HEK293 (cell line): ENCODE results near the gene SPACA6.

Experiments used
- GLI2 ChIP-seq: fragments of 450-650 bp; formaldehyde crosslinking; IDR thresholded peaks from 2 replicates; pipeline ENCODE4; 2017; ENCODE audit warnings: missing biosample characterization, missing genetic modification characterization, low read depth, borderline replicate concordance
- GLIS2 ChIP-seq: fragments of 450-650 bp; formaldehyde crosslinking; IDR thresholded peaks from 2 replicates; pipeline ENCODE4 v1.5.1; 2016; ENCODE audit warnings: missing biosample characterization, missing genetic modification characterization
- KLF8 ChIP-seq: fragments of 450-650 bp; formaldehyde crosslinking; IDR thresholded peaks from 2 replicates; pipeline ENCODE4 v1.5.1; 2016; ENCODE audit warnings: missing biosample characterization, missing genetic modification characterization
- MYNN ChIP-seq: fragments of 450-650 bp; formaldehyde crosslinking; IDR thresholded peaks from 2 replicates; pipeline ENCODE4 v1.5.1; 2016; ENCODE audit warnings: missing biosample characterization, missing genetic modification characterization, borderline replicate concordance
- RBAK ChIP-seq: fragments of 450-650 bp; formaldehyde crosslinking; IDR thresholded peaks from 2 replicates; pipeline ENCODE4 v1.5.1; 2016; ENCODE audit warnings: missing biosample characterization, missing genetic modification characterization
- SP2 ChIP-seq: fragments of 450-650 bp; formaldehyde crosslinking; IDR thresholded peaks from 2 replicates; pipeline ENCODE4 v1.5.1; 2016; ENCODE audit warnings: missing biosample characterization, missing genetic modification characterization
- SP3 ChIP-seq: fragments of 450-650 bp; formaldehyde crosslinking; IDR thresholded peaks from 2 replicates; pipeline ENCODE4 v1.5.1; 2016; ENCODE audit warnings: missing biosample characterization, missing genetic modification characterization
- TCF7L2 ChIP-seq: IDR thresholded peaks from 2 replicates; pipeline ENCODE4 v1.6.1; 2011; ENCODE audit warnings: low read depth, mild to moderate bottlenecking, inconsistent platforms, low read length, moderate library complexity, borderline replicate concordance
- YY2 ChIP-seq: fragments of 450-650 bp; formaldehyde crosslinking; IDR thresholded peaks from 2 replicates; pipeline ENCODE4 v1.5.1; 2016; ENCODE audit warnings: missing biosample characterization, missing genetic modification characterization
- ZBTB7A ChIP-seq: fragments of 450-650 bp; formaldehyde crosslinking; IDR thresholded peaks from 2 replicates; pipeline ENCODE4 v1.5.1; 2016; ENCODE audit warnings: low read depth, missing biosample characterization, missing genetic modification characterization
- ZFP3 ChIP-seq: fragments of 450-650 bp; formaldehyde crosslinking; IDR thresholded peaks from 2 replicates; pipeline ENCODE4 v1.5.1; 2016; ENCODE audit warnings: low read depth, missing biosample characterization, missing genetic modification characterization
- ZFP41 ChIP-seq: fragments of 450-650 bp; formaldehyde crosslinking; IDR thresholded peaks from 2 replicates; pipeline ENCODE4 v1.5.1; 2016; ENCODE audit warnings: missing biosample characterization, missing genetic modification characterization, borderline replicate concordance
- ZNF114 ChIP-seq: fragments of 450-650 bp; formaldehyde crosslinking; IDR thresholded peaks from 2 replicates; pipeline ENCODE4 v1.5.0; 2017; ENCODE audit warnings: missing biosample characterization, missing genetic modification characterization
- ZNF146 ChIP-seq: fragments of 450-650 bp; formaldehyde crosslinking; IDR thresholded peaks from 2 replicates; pipeline ENCODE4 v1.5.1; 2016; ENCODE audit warnings: missing biosample characterization, missing genetic modification characterization
- ZNF157 ChIP-seq: fragments of 450-650 bp; formaldehyde crosslinking; IDR thresholded peaks from 2 replicates; pipeline ENCODE4 v1.5.1; 2016; ENCODE audit warnings: missing biosample characterization, missing genetic modification characterization
- ZNF223 ChIP-seq: fragments of 450-650 bp; formaldehyde crosslinking; IDR thresholded peaks from 2 replicates; pipeline ENCODE4 v1.5.1; 2016; ENCODE audit warnings: missing biosample characterization, missing genetic modification characterization
- ZNF274 ChIP-seq, 2 experiments: fragments of 200-500 bp in 1 of 2; fragments of 450-650 bp in 1 of 2; sonication (Bioruptor generic) in 1 of 2; formaldehyde crosslinking in 1 of 2; IDR thresholded peaks; 2 replicates each; pipeline versions ENCODE4 v1.5.1 to v1.6.1; 2014 to 2016; ENCODE audit warnings: borderline replicate concordance in 1 of 2, inconsistent platforms in 1 of 2, low read length in 1 of 2, missing biosample characterization in 1 of 2, missing genetic modification characterization in 1 of 2
- ZNF362 ChIP-seq: fragments of 450-650 bp; formaldehyde crosslinking; IDR thresholded peaks from 2 replicates; pipeline ENCODE4 v1.5.1; 2016; ENCODE audit warnings: missing biosample characterization, missing genetic modification characterization
- ZNF391 ChIP-seq: fragments of 450-650 bp; formaldehyde crosslinking; IDR thresholded peaks from 2 replicates; pipeline ENCODE4 v1.5.1; 2016; ENCODE audit warnings: low read depth, missing biosample characterization, missing genetic modification characterization, borderline replicate concordance
- ZNF510 ChIP-seq: fragments of 450-650 bp; formaldehyde crosslinking; IDR thresholded peaks from 2 replicates; pipeline ENCODE4 v1.5.1; 2018; ENCODE audit warnings: mild to moderate bottlenecking, missing genetic modification characterization, missing biosample characterization; ENCODE audit not compliant: insufficient replicate concordance
- ZNF514 ChIP-seq: fragments of 450-650 bp; formaldehyde crosslinking; IDR thresholded peaks from 2 replicates; pipeline ENCODE4 v1.5.1; 2016; ENCODE audit warnings: missing biosample characterization, missing genetic modification characterization
- ZNF558 ChIP-seq: fragments of 450-650 bp; formaldehyde crosslinking; IDR thresholded peaks from 2 replicates; pipeline ENCODE4 v1.5.1; 2016; ENCODE audit warnings: missing biosample characterization, missing genetic modification characterization
- ZNF560 ChIP-seq: fragments of 450-650 bp; formaldehyde crosslinking; IDR thresholded peaks from 2 replicates; pipeline ENCODE4 v1.5.1; 2017; ENCODE audit warnings: missing biosample characterization, missing genetic modification characterization, borderline replicate concordance
- ZNF571 ChIP-seq: fragments of 450-650 bp; formaldehyde crosslinking; IDR thresholded peaks from 2 replicates; pipeline ENCODE4 v1.5.0; 2017; ENCODE audit warnings: missing biosample characterization, missing genetic modification characterization
- ZNF600 ChIP-seq: fragments of 450-650 bp; formaldehyde crosslinking; IDR thresholded peaks from 2 replicates; pipeline ENCODE4 v1.5.1; 2016; ENCODE audit warnings: missing biosample characterization, missing genetic modification characterization
- ZNF623 ChIP-seq: fragments of 450-650 bp; formaldehyde crosslinking; IDR thresholded peaks from 2 replicates; pipeline ENCODE4 v1.5.1; 2016; ENCODE audit warnings: missing biosample characterization, missing genetic modification characterization
- ZNF629 ChIP-seq: fragments of 450-650 bp; formaldehyde crosslinking; IDR thresholded peaks from 2 replicates; pipeline ENCODE4 v1.5.1; 2017; ENCODE audit warnings: missing biosample characterization, missing genetic modification characterization
- ZNF707 ChIP-seq: fragments of 450-650 bp; formaldehyde crosslinking; IDR thresholded peaks from 2 replicates; pipeline ENCODE4 v1.5.1; 2016; ENCODE audit warnings: missing biosample characterization, missing genetic modification characterization
- ZNF747 ChIP-seq: fragments of 450-650 bp; formaldehyde crosslinking; IDR thresholded peaks from 2 replicates; pipeline ENCODE4 v1.5.1; 2016; ENCODE audit warnings: missing biosample characterization, missing genetic modification characterization
- TF ChIP-seq, protein P1 (sequence below): fragments of 450-650 bp; formaldehyde crosslinking; IDR thresholded peaks from 2 replicates; pipeline ENCODE4 v1.5.1; 2017; ENCODE audit warnings: missing biosample characterization, missing genetic modification characterization
- TF ChIP-seq, protein P2 (sequence below): fragments of 450-650 bp; formaldehyde crosslinking; IDR thresholded peaks from 2 replicates; pipeline ENCODE4 v1.5.1; 2017; ENCODE audit warnings: missing biosample characterization, missing genetic modification characterization
- TF ChIP-seq, protein P3 (sequence below): fragments of 450-650 bp; formaldehyde crosslinking; IDR thresholded peaks from 2 replicates; pipeline ENCODE4 v1.5.1; 2016; ENCODE audit warnings: missing biosample characterization, missing genetic modification characterization
- TF ChIP-seq, protein P4 (sequence below): fragments of 450-650 bp; formaldehyde crosslinking; IDR thresholded peaks from 2 replicates; pipeline ENCODE4 v1.5.1; 2016; ENCODE audit warnings: missing biosample characterization, missing genetic modification characterization

The SPACA6 gene

DNA sequence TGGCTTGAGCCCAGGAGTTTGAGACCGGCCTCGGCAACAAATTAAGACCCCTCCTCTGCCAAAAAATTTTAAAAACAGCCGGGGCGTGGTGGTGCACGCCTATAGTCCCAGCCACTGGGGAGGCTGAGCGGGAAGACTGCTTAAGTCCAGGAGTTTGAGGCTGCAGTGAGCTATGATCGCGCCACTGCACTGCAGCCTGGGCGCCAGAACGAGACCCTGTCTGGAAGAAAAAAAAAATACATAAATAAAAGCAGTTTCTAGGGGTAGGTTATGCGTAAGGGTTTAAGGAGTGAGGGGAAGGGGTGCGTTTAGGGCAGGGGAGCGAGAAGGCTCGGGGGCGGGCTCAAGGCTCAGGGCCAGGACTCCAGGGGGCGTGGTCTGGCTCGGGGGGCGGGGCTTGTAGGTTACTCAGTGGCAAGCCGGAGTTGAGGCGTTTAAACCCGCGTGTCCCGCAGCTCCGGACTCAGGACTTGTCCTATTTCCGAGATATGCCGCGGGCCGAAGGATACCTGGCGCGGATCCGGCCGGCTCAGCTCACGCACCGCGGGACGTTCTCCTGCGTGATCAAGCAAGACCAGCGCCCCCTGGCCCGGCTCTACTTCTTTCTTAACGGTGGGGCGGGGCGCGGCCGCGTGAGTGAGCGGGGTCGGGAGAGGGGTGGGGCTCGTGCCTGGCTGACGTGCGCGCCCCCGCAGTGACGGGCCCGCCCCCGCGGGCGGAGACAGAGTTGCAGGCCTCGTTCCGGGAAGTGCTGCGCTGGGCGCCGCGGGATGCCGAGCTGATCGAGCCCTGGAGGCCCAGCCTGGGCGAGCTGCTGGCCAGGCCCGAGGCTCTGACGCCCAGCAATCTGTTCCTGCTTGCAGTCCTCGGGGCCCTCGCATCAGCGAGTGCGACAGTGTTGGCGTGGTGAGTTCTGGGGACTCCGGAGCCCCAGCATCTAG, 10.7 kb downstream of the SPACA6 start (continued):
- TF ChIP-seq GLI2 (tag by site-specific recombination): no peak
- TF ChIP-seq SP3 (tag by site-specific recombination): peak; percentile 81
- no peak for TF ChIP-seq YY2 (tag by site-specific recombination)
- TF ChIP-seq SP2: peak; percentile 62; the same call in 1 of the 2 replicates
- no peak for TF ChIP-seq ZFP3 (tag by site-specific recombination)
- TF ChIP-seq ZNF223 (tag by site-specific recombination): no peak
- TF ChIP-seq ZBTB7A: no peak
- TF ChIP-seq GLIS2 (tag by site-specific recombination): peak; percentile 71
- no peak for TF ChIP-seq ZNF274 (IDR thresholded peaks at IDR 0.05; ENCODE audit: low read length)
- TF ChIP-seq ZNF274 (tag by site-specific recombination; IDR thresholded peaks at IDR 0.05; ENCODE audit: borderline replicate concordance): no peak
- no peak for TF ChIP-seq MYNN
- no peak for TF ChIP-seq ZNF514 (tag by site-specific recombination)
- TF ChIP-seq ZNF157 (tag by site-specific recombination): no peak
- TF ChIP-seq ZNF629 (tag by site-specific recombination): no peak
- TF ChIP-seq, protein P1, sequence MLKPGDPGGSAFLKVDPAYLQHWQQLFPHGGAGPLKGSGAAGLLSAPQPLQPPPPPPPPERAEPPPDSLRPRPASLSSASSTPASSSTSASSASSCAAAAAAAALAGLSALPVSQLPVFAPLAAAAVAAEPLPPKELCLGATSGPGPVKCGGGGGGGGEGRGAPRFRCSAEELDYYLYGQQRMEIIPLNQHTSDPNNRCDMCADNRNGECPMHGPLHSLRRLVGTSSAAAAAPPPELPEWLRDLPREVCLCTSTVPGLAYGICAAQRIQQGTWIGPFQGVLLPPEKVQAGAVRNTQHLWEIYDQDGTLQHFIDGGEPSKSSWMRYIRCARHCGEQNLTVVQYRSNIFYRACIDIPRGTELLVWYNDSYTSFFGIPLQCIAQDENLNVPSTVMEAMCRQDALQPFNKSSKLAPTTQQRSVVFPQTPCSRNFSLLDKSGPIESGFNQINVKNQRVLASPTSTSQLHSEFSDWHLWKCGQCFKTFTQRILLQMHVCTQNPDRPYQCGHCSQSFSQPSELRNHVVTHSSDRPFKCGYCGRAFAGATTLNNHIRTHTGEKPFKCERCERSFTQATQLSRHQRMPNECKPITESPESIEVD (tag by site-specific recombination): no peak
- TF ChIP-seq, protein P2, sequence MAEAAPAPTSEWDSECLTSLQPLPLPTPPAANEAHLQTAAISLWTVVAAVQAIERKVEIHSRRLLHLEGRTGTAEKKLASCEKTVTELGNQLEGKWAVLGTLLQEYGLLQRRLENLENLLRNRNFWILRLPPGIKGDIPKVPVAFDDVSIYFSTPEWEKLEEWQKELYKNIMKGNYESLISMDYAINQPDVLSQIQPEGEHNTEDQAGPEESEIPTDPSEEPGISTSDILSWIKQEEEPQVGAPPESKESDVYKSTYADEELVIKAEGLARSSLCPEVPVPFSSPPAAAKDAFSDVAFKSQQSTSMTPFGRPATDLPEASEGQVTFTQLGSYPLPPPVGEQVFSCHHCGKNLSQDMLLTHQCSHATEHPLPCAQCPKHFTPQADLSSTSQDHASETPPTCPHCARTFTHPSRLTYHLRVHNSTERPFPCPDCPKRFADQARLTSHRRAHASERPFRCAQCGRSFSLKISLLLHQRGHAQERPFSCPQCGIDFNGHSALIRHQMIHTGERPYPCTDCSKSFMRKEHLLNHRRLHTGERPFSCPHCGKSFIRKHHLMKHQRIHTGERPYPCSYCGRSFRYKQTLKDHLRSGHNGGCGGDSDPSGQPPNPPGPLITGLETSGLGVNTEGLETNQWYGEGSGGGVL (tag by site-specific recombination): no peak
- no peak for TF ChIP-seq ZNF560 (tag by site-specific recombination)
- TF ChIP-seq ZNF510: no peak
- TF ChIP-seq KLF8 (tag by site-specific recombination): peak; percentile 76; the same call in 1 of the 2 replicates
- TF ChIP-seq ZNF600: no peak
- TF ChIP-seq, protein P3, sequence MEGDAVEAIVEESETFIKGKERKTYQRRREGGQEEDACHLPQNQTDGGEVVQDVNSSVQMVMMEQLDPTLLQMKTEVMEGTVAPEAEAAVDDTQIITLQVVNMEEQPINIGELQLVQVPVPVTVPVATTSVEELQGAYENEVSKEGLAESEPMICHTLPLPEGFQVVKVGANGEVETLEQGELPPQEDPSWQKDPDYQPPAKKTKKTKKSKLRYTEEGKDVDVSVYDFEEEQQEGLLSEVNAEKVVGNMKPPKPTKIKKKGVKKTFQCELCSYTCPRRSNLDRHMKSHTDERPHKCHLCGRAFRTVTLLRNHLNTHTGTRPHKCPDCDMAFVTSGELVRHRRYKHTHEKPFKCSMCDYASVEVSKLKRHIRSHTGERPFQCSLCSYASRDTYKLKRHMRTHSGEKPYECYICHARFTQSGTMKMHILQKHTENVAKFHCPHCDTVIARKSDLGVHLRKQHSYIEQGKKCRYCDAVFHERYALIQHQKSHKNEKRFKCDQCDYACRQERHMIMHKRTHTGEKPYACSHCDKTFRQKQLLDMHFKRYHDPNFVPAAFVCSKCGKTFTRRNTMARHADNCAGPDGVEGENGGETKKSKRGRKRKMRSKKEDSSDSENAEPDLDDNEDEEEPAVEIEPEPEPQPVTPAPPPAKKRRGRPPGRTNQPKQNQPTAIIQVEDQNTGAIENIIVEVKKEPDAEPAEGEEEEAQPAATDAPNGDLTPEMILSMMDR: peak; percentile 86
- TF ChIP-seq ZNF623 (tag by site-specific recombination): no peak
- no peak for TF ChIP-seq ZNF362 (tag by site-specific recombination)
- no peak for TF ChIP-seq ZNF747 (tag by site-specific recombination)
- no peak for TF ChIP-seq TCF7L2
- TF ChIP-seq ZFP41 (tag by site-specific recombination): no peak
- TF ChIP-seq ZNF146 (tag by site-specific recombination): no peak
- no peak for TF ChIP-seq ZNF707
- TF ChIP-seq, protein P4, sequence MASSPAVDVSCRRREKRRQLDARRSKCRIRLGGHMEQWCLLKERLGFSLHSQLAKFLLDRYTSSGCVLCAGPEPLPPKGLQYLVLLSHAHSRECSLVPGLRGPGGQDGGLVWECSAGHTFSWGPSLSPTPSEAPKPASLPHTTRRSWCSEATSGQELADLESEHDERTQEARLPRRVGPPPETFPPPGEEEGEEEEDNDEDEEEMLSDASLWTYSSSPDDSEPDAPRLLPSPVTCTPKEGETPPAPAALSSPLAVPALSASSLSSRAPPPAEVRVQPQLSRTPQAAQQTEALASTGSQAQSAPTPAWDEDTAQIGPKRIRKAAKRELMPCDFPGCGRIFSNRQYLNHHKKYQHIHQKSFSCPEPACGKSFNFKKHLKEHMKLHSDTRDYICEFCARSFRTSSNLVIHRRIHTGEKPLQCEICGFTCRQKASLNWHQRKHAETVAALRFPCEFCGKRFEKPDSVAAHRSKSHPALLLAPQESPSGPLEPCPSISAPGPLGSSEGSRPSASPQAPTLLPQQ (tag by site-specific recombination): no peak
- no peak for TF ChIP-seq ZNF571 (tag by site-specific recombination)
- no peak for TF ChIP-seq ZNF114 (tag by site-specific recombination)
- TF ChIP-seq ZNF558 (tag by site-specific recombination): no peak
- no peak for TF ChIP-seq ZNF391
- no peak for TF ChIP-seq RBAK
